CD4-positive, alpha-beta T cell treated with Interleukin-1 beta for 1 hour (primary cell): ENCODE measurements around the gene HLA-DRB1.
A peak's percentile ranks its signal among the peaks of the same experiment; 100 is the strongest.
"Not testable (repeated sequence)": the region's sequence is repeated elsewhere in the genome, so short reads cannot be mapped to it uniquely, and the experiment has no call there.

Experiments used
- DNase-seq, 2 donors: peaks; one replicate each; pipeline ENCODE4 v3.0.0-alpha.2; 2020 to 2022

Gene HLA-DRB1

GRCh38 chr6:32589596-32590449, at the start of gene HLA-DRB1:
Gene HLA-DRB1, minus strand, starts transcription at chr6:32589848. Its CDS starts 106 bp downstream, at chr6:32589742.
- DNase-seq, result peak; percentile 67 to 75

GRCh38 chr6:32638532-32639219, 49.0 kb upstream of the HLA-DRB1 start:
- peak in 1 of 2 donors; percentile 47 for DNase-seq

GRCh38 chr6:32637883-32638282, 48.2 kb upstream of the HLA-DRB1 start:
- no peak for DNase-seq

DNA sequence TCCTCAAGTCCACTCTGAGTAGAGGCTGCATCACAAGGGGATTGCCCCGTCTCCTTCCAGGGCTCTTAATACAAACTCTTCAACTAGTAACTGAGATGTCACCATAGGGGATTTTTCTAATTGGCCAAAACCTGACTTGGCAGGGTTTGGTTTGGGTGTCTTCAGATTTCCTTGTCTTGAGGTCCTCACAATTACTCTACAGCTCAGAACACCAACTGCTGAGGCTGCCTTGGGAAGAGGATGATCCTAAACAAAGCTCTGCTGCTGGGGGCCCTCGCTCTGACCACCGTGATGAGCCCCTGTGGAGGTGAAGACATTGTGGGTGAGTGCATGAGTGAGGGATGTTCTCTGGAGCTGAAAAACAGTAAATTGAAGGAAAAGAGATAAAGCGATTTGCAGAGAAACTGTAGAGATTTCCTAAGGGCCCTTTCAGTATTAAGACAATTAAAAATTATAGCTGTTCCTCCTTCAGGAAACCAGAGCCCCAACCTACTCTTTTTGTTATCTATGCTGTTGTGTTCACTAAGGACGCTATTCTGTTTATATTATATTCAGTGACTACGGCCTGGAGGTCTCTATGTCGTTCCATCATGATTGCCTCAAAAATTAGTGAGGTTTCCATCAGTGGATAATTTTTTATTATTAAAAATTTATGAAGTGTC, 47.7 kb upstream of the HLA-DRB1 start, which contains the start of gene HLA-DQA1:
HLA-DQA1 (plus strand) TSS at position 188 of the 662 bp plus-strand sequence; CDS start at position 241, 53 bp downstream.
- peak; percentile 72 to 82 for DNase-seq

DNA sequence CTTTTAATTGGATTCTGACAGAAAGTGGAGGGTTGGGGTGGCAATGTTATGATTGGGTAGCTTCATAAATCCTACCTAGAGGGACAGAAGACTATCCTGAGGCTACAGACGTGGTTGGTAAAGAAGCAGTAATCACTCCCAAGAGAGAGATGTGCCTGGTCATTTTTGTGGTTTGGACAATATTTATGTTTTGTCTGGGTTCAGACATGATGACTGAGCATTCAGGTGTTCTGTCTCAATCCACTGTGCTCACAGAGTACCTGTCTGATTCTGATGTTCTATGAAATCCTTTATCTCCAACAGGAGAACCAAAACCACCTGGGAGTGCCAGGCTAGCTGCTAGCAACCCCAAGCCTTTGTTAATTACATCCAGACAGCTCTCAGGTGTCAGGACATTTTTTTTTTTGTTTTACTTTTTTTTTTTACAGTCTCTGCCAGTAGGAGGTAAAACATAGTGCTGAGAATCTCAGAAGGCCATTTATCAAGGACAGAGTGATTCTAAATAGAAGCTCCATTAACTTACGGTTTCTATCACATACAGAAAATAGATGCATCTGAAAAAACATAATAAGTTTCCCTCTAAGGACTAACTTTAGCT, 46.0 kb upstream of the HLA-DRB1 start:
- DNase-seq, result no peak

DNA sequence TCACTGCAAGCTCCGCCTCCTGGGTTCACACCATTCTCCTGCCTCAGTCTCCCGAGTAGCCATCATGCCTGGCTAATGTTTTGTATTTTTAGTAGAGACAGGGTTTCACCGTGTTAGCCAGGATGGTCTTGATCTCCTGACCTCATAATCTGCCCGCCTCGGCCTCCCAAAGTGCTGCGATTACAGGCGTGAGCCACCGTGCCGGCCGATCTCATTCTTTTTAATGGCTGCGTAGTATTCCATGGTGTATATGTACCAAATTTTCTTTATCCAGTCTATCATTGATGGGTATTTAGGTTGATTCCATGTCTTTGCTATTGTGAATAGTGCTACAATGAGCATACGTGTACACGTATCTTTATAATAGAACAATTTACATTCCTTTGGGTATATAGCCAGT, 40.1 kb upstream of the HLA-DRB1 start:
- not testable (repeated sequence) for DNase-seq

DNA sequence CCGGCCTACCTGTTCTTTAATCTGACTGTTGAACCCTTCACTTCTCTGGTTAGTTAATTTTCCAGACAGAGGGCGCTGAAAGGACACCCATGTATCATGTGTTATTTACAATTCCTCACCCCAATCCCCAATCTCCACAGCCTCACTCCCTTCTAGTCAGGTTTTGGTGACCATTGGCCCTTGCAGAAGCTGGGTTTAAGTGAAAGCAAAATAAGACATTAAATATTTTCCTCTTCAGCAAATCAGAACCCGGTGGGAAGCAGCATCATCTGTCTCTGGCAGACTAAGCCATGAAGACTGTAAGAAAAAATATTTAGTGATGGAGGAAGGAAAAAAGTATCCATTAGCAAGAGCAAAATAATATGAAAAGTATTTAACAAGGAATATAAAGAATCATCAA, 38.2 kb upstream of the HLA-DRB1 start:
- peak; percentile 48 to 71 for DNase-seq

DNA sequence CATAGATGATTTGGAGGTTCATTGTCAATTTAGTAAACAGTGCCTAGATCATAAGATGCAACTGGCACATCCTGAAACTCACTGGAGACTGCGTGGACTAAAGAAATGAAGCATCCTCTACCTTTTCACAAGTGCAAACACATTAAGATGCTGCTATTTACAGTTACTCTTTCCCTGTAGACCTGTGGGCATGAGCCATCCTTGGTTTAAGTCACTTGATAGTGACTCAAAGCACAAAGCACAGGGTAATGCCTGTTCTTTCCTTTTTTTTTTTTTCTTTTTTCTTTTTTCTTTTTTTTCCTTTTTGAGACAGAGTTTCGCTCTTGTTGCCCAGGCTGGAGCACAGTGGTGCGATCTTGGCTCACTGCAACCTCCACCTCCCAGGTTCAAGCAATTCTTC, 37.6 kb upstream of the HLA-DRB1 start:
- no peak for DNase-seq

GRCh38 chr6:32625137-32625536, 35.5 kb upstream of the HLA-DRB1 start:
- no peak for DNase-seq

DNA sequence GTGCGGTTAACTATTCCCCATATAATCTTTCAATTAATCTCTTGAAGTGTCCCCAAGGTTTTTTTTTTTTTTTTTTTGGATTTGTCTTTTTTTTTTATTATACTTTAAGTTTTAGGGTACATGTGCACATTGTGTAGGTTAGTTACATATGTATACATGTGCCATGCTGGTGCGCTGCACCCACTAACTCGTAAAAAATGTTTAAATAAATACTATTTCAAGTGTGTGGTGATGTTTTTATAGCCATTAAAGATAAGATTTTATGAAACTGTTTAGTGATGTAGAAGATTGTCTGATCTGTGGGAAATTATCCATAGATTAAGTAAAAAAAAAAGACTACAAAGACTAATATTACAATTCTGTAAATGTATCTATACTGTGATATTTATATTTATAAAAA, 34.9 kb upstream of the HLA-DRB1 start:
- no peak for DNase-seq

GRCh38 chr6:32623693-32624092, 34.0 kb upstream of the HLA-DRB1 start:
- DNase-seq, result no peak

DNA sequence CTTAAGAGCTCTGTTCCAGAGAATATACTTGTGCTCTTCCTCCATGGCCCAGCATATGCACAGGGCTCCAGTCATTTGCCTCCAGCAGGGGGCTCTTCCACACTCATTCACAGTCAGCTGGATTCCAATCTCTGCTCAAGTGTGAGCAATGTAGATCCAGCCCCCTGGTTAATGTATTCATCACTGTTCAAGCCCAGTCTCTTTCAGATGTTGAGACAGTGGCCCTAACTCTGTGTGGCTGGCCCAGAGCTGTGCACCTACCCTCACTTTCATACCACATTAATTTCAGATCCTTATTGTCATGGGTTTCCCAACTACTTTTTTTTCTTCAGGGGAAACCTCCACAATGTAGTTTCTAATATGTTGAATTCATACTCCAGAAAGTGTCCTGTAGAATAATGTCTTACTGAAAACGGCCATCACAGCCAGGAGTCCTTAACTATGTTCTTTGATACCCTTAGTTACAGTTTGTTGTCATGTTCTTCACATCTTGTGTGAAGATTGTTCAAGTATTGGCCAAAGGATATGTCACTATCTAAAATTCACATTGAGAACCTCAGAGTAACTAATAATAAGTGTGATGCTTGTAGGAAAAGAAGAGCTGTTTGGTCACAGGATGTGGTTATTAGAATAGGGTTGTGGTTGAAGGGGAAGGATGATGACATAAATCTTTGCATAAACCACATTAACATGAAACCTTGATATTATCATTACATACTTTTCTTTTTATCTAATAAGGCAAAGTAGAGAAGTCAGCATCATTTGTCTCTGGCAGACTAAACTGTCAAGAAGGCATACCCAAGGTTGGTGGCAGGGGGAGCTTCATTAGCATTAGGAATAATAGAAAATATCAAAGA, 33.1 kb upstream of the HLA-DRB1 start:
- DNase-seq, result peak; percentile 83 to 85

GRCh38 chr6:32621372-32621771, 31.7 kb upstream of the HLA-DRB1 start:
- DNase-seq, result no peak

DNA sequence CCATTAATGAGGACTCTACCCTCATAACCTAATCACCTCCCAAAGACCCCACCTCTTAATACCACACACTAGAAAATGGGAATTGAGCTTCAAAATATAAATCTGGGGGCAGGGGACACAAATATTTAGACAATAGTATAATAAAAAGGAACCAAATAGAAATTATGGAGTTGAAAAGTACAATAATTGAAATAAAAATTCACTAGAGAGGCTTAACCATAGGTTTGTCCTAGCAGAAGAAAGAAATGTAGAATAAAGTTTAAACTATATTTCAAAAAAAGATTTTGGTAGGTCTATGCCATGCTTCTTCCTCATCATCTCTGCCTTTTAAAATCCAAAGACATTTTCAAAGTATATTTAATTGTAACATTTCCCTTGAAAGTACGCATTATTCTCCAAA, 28.1 kb upstream of the HLA-DRB1 start:
- no peak for DNase-seq

DNA sequence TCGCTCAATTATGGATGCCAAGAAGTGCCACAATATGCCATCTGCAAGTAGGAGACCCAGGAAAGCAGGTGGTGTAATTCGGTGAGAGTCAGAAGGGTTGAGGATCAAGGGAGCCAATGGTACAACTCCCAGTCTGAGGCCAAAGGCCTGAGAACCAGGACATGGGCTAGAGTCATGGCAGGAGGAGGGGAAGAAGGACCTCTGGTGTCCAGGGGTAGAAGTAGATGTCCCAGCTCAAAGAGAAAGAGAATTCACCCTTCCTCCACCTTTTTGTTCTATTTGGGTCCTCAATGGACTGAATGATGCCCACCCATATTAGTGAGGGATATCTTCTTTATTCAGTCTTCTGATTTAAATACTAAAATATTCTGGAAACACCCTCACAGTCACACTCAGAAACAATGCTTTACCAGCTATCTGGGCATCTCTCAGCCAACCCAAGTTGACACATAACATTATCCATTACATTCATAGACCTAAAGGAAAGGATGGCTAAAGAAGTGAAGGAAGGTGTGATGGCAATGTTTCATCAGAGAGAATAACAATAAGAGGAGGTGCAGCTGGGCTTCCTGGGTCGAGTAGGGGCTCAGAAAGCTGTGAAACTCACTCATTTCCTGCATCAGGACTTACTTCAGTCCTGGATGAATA, 26.4 kb upstream of the HLA-DRB1 start:
- DNase-seq, result no peak

DNA sequence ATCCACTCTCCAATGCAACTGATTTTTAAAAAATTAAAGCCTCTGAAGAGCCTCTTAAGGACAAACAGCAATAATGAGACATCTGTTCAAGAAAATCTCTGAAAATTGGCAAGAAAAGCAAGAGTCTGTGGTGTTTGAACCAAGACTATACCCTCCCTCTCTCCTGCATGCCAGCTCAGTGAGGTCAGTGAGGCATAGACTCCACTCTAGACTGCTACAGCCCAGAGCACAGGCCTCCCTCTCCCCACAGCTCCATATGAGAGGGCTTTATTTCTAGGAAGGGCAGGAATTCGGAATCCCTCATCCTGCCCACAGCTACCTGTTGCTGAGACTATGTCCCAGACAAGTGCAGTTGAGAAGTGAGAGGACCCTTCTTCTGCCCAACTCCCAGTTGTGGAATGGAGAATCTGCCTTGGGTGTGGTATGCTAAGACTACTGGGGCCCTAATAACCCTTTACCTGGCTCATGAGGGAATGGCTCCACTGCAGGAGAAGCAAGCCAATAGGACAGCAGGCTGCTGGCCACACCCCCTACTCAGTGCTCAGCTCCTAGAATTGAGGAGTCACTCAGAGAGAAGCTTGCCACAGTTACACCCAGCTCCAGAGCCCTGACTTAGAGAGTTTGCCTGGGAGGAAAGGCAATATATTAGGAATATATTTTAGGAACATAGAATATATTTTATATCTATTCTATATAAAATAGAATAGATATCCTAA, 24.9 kb upstream of the HLA-DRB1 start:
- DNase-seq, result no peak

DNA sequence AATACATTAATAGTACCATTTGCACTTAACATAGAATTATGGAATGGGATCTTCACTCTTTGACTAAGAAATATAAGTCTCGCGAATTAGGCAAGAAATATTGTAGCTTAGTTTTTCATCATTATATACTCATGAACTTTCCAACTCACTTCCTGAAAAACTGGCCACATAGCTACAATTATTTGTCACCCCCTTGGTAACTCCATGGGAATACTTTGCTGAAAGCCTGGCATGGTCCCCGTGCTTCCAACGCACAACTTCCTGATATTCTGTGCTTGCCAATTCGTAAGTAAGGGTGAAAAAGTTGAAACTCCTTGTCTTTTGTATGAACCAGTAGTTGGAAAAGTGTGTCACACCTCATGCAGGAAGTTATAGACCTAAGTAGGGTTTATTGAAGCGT, 23.8 kb upstream of the HLA-DRB1 start:
- DNase-seq, result no peak

- DNase-seq, result no peak
Measured at GRCh38 chr6:32610682-32611296, 21.1 kb upstream of the HLA-DRB1 start.

DNA sequence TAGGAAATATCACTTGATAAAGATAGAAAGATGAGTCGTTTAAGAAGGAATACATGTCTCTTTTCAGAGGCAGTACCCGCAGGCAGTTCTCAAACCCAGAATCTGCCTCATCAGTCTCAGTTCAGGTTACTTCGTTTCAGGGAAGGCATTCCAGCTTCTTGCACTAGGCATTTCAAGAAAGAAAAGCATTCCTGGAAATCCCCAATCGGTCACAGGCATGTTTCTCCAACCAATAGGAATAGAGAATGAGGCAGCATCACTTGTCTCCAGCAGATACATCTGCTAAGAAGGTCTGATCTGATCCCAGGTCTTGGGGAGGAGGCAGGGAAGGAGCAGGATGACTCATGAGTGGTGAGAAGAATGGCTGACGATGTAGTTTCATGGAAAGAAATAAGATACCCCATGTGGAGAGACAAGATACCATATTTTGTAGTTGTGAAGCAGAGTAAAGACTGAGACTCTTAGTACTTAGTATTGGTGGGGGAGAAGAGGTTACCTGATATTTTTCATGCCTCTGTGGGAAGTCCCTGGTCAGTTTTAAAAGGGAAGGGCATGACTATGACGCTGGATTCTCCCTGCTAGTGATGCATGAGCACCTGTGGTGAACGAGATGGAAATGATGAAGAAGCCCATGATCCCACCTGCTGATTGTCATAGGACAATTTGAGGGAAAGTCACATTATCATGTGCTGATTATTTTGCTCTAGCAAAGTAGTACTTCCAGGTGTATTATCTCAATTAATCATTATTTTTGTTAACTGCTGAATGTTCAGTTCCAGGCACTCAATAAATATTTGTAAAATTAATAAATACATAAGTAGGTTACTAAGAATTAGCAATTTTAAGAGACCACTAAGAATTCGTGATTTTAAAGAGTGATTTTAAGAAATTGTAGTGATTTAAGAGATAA, 20.3 kb upstream of the HLA-DRB1 start:
- peak; percentile 81 to 85 for DNase-seq
